Liver (tissue), 9 donors: ENCODE data around the gene PTPRN2. TPM values are rescaled to one million over a fixed set of nuclear protein-coding genes. Genes with fewer than 3 reads are reported as not detected.

Experiments
- DNase-seq: peaks from one replicate; pipeline ENCODE4 v3.0.0-alpha.2; 2017; ENCODE audit warnings: low spot score
- H3K27ac ChIP-seq, 2 donors: one replicate each; pipeline ENCODE4 v1.7.0; 2013; ENCODE audit warnings: inconsistent platforms in 2 of 2, low read length in 2 of 2, control low read depth in 1 of 2, low read depth in 1 of 2, mild to moderate bottlenecking in 1 of 2
- H3K27me3 ChIP-seq, 4 donors: one replicate each; pipeline versions ENCODE4 v1.6.1 to v1.7.0; 2013; ENCODE audit warnings: low read length in 3 of 4, inconsistent platforms in 1 of 4, mild to moderate bottlenecking in 1 of 4, moderate library complexity in 1 of 4; ENCODE audit not compliant: control insufficient read depth in 4 of 4, insufficient read depth in 4 of 4
- H3K36me3 ChIP-seq, 4 donors: one replicate each; pipeline versions ENCODE4 v1.6.1 to v1.7.0; 2013; ENCODE audit warnings: low read length in 3 of 4, mild to moderate bottlenecking in 3 of 4, low read depth in 1 of 4, moderate library complexity in 1 of 4; ENCODE audit not compliant: control insufficient read depth in 4 of 4, insufficient read depth in 3 of 4
- H3K4me1 ChIP-seq, 4 donors: one replicate each; pipeline versions ENCODE4 v1.6.1 to v1.7.0; 2013; ENCODE audit warnings: low read length in 3 of 4, mild to moderate bottlenecking in 3 of 4, moderate library complexity in 1 of 4; ENCODE audit not compliant: control insufficient read depth in 4 of 4, insufficient read depth in 4 of 4
- H3K4me3 ChIP-seq, 3 donors: one replicate each; pipeline versions ENCODE4 v1.6.1 to v1.7.0; 2013; ENCODE audit warnings: low read length in 3 of 3, control low read depth in 1 of 3, low read depth in 1 of 3, mild to moderate bottlenecking in 1 of 3
- H3K9ac ChIP-seq, 2 donors: one replicate each; pipeline ENCODE4 v1.7.0; 2013; ENCODE audit warnings: low read length in 2 of 2, mild to moderate bottlenecking in 2 of 2, moderate library complexity in 2 of 2, control low read depth in 1 of 2, low read depth in 1 of 2
- H3K9me3 ChIP-seq, 4 donors: one replicate each; pipeline versions ENCODE4 v1.6.1 to v1.7.0; 2013; ENCODE audit warnings: low read length in 3 of 4; ENCODE audit not compliant: control insufficient read depth in 4 of 4
- CTCF ChIP-seq: fragments of 150-350 bp; IDR thresholded peaks from 2 replicates; pipeline ENCODE4 v1.5.1; 2017; ENCODE audit warnings: improper control_type of control experiment, low read depth, low read length; ENCODE audit not compliant: missing input control
- EGR1 ChIP-seq, 2 donors: IDR thresholded peaks; 2 replicates each; pipeline ENCODE4 v1.6.1; 2016 to 2018; ENCODE audit warnings: antibody characterized with exemption in 2 of 2, low read depth in 2 of 2
- FOXA2 ChIP-seq: IDR thresholded peaks from 2 replicates; pipeline ENCODE4 v1.6.1; 2016; ENCODE audit warnings: antibody characterized with exemption
- HNF4A ChIP-seq, 2 donors: conservative IDR thresholded peaks; 2 replicates each; pipeline ENCODE4 v1.6.1; 2016; ENCODE audit warnings: antibody characterized with exemption in 2 of 2, mild to moderate bottlenecking in 2 of 2
- HNF4G ChIP-seq: IDR thresholded peaks from 2 replicates; pipeline ENCODE4 v1.6.1; 2016; ENCODE audit warnings: antibody characterized with exemption
- JUND ChIP-seq, 2 donors: IDR thresholded peaks; 2 replicates each; pipeline ENCODE4 v1.6.1; 2016; ENCODE audit warnings: antibody characterized with exemption in 2 of 2
- RXRA ChIP-seq, 2 donors: IDR thresholded peaks; 2 replicates each; pipeline ENCODE4 v1.6.1; 2017 to 2018; ENCODE audit warnings: antibody characterized with exemption in 2 of 2, mild to moderate bottlenecking in 1 of 2
- SP1 ChIP-seq: IDR thresholded peaks from 2 replicates; pipeline ENCODE4 v1.6.1; 2018; ENCODE audit warnings: antibody characterized with exemption, mild to moderate bottlenecking
- YY1 ChIP-seq: IDR thresholded peaks from 2 replicates; pipeline ENCODE4 v1.6.1; 2016; ENCODE audit warnings: antibody characterized with exemption, mild to moderate bottlenecking
- ZBTB33 ChIP-seq: IDR thresholded peaks from 2 replicates; pipeline ENCODE4 v1.6.1; 2016; ENCODE audit warnings: antibody characterized with exemption
- WGBS: extraction: QIAGEN DNeasy Blood & Tissue Kit; methylation state at CpG from one replicate; pipeline ENCODE4 v1.1.7; 2013; 5-methylcytosine and 5-hydroxymethylcytosine counted together
- polyA plus RNA-seq, 2 donors: library from polyadenylated mRNA; stranded (reverse) in 1 of 2; unstranded in 1 of 2; fragments of 200-250 nt in 1 of 2; fragments of >200 nt in 1 of 2; fragmentation: Nextera tagmentation in 1 of 2; extraction: Ambion mirVana in 1 of 2; gene quantifications; one replicate each; pipeline versions ENCODE4 v1.2.1 to v1.2.3, GENCODE V29; 2013 to 2015
- total RNA-seq, 2 donors: library from RNA; depleted of rRNA; stranded (reverse); fragments of >200 nt; gene quantifications; one replicate each; pipeline ENCODE4 v1.2.3, GENCODE V29; 2014
- TF ChIP-seq, protein P1 (sequence below): IDR thresholded peaks from 2 replicates; pipeline ENCODE4 v1.6.1; 2016; ENCODE audit warnings: antibody characterized with exemption
- donor health status: healthy.
- donor health status: healthy.
- donor health status: healthy.
- donor health status: healthy.
- donor health status: healthy.

The PTPRN2 gene
- total and polyA plus RNA-seq, 4 donors, result 0.75 to 1.9 (median 1.1) TPM

GRCh38 chr7:157821959-157822687 lies 765.5 kb downstream of the PTPRN2 start (continued):
- no peak for TF ChIP-seq CTCF

GRCh38 chr7:157820796-157821195 lies 766.8 kb downstream of the PTPRN2 start:
- Histone ChIP-seq H3K36me3 (no peaks in the 10 kb centered on the region), H3K27ac (no peak overlapping the region), H3K27me3 (no peaks in the 10 kb centered on the region), H3K4me1 (no peaks in the 10 kb centered on the region), H3K9me3 (no peaks in the 10 kb centered on the region), H3K4me3 (no peak overlapping the region), H3K9ac (no peak overlapping the region)
- DNase-seq, result no peak
- TF ChIP-seq, protein P1, sequence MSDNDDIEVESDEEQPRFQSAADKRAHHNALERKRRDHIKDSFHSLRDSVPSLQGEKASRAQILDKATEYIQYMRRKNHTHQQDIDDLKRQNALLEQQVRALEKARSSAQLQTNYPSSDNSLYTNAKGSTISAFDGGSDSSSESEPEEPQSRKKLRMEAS, result no peak
- TF ChIP-seq HNF4G (no peak), FOXA2 (no peak)
- 77% methylated on average over 4 of the region's 4 CpGs for WGBS

DNA sequence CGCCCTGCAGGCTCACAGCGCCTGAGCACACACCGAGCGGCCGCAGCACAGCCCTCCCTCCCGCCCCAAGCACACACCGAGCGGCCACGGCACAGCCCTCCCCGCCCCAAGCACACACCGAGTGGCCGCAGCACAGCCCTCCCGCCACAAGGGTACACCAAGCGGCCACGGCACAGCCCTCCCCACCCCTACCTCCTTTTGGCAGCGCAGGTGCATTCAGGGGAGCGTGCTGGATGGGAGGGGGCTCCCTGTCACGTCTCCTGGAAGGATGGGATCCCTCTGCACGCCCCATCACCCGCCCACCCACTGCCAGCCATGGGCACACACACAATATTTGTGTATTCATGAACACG lies 768.2 kb downstream of the PTPRN2 start:
- H3K4me3 ChIP-seq, result no peak overlapping the region
- H3K9me3 ChIP-seq, result no peaks in the 10 kb centered on the region
- no peaks in the 10 kb centered on the region for H3K27me3 ChIP-seq
- WGBS, result 89% methylated on average over 21 of the region's 21 CpGs
- no peak for DNase-seq
- H3K27ac ChIP-seq, result no peak overlapping the region
- no peaks in the 10 kb centered on the region for H3K4me1 ChIP-seq
- H3K36me3 ChIP-seq, result no peaks in the 10 kb centered on the region
- H3K9ac ChIP-seq, result no peak overlapping the region
- TF ChIP-seq HNF4A (conservative IDR thresholded peaks at IDR 0.05) (no peak), EGR1 (IDR thresholded peaks at IDR 0.05; ENCODE audit: low read depth in 2 of 2) (no peak), SP1 (no peak), JUND (IDR thresholded peaks at IDR 0.05) (no peak), CTCF (no peak), HNF4G (no peak), FOXA2 (no peak), YY1 (no peak), ZBTB33 (no peak), RXRA (IDR thresholded peaks at IDR 0.05) (no peak)
